ENCODE results near the gene C5AR1.

DNA sequence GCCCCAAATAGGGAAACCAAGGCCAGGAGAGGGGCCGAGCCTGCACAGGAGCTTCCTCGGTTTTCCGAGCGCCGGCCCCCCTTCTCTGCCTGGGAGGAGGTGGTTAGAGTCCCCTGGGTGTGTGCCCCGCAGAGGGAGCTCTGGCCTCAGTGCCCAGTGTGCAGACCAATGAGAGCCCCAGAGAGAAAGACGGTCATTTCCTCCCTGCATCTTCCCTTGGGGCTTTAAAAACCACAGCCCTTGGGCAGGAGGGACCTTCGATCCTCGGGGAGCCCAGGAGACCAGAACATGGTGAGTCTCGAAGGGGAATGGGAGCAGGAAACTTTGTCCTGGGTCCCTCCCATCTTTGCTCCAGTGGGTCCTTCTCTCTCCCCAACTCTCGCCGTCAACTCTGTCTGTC is at the start of gene C5AR1:
- TF ChIP-seq POLR2A (IDR thresholded peaks at IDR 0.05) = no peak
- no peak for TF ChIP-seq CTCF (IDR thresholded peaks at IDR 0.05)

Measured in Peyer's patch (tissue), 4 donors.